CD8-positive, alpha-beta memory T cell (primary cell): ENCODE results near the gene NRDC. TPM values are rescaled to one million over a fixed set of nuclear protein-coding genes. Genes with fewer than 3 reads are reported as not detected.
"Not testable (repeated sequence)": the region's sequence is repeated elsewhere in the genome, so short reads cannot be mapped to it uniquely, and the experiment has no call there.

Source experiments
- CTCF ChIA-PET: fragments of 350-600 bp; sonication (Branson Sonifier 250); formaldehyde crosslinking; loops from one replicate; lab custom pipeline; 2021; ENCODE audit warnings: antibody characterized with exemption; lab: Charles Lee
- POLR2A ChIA-PET: fragments of 350-600 bp; sonication (Branson Sonifier 250); formaldehyde crosslinking; loops from one replicate; lab custom pipeline; 2021; ENCODE audit warnings: antibody characterized with exemption; lab: Charles Lee
- DNase-seq, 5 donors: peaks; one replicate each; pipeline versions ENCODE4 v3.0.0 to v3.0.0-alpha.2; 2020 to 2022; ENCODE audit warnings: mixed read lengths in 1 of 5
- H3K27ac ChIP-seq: one replicate; pipeline ENCODE4 v1.7.0; 2013; ENCODE audit warnings: low read depth, mild to moderate bottlenecking, low read length, moderate library complexity
- H3K27me3 ChIP-seq: 2 replicates; pipeline ENCODE4 v1.7.0; 2013; ENCODE audit warnings: low read length, mild to moderate bottlenecking; ENCODE audit not compliant: insufficient read depth, poor library complexity, severe bottlenecking
- H3K36me3 ChIP-seq: 2 replicates; pipeline ENCODE4 v1.7.0; 2013; ENCODE audit warnings: mild to moderate bottlenecking, low read length, moderate library complexity; ENCODE audit not compliant: insufficient read depth
- H3K4me1 ChIP-seq: 2 replicates; pipeline ENCODE4 v1.7.0; 2013; ENCODE audit warnings: mild to moderate bottlenecking, low read length, moderate library complexity; ENCODE audit not compliant: insufficient read depth
- H3K4me3 ChIP-seq: 2 replicates; pipeline ENCODE4 v1.7.0; 2013; ENCODE audit warnings: mild to moderate bottlenecking, low read length
- H3K9me3 ChIP-seq: 2 replicates; pipeline ENCODE4 v1.7.0; 2013; ENCODE audit warnings: mild to moderate bottlenecking, low read length
- H3K27ac Mint-ChIP-seq, 8 donors: one replicate each; pipeline ENCODE4 v1.8.0; 2020 to 2021; ENCODE audit warnings: mixed read lengths in 8 of 8, mild to moderate bottlenecking in 6 of 8, inconsistent platforms in 3 of 8, moderate library complexity in 3 of 8
- H3K27me3 Mint-ChIP-seq, 2 donors: one replicate each; pipeline ENCODE4 v1.8.0; 2020 to 2021; ENCODE audit warnings: mixed read lengths in 2 of 2, mild to moderate bottlenecking in 1 of 2, moderate library complexity in 1 of 2
- H3K36me3 Mint-ChIP-seq, 3 donors: one replicate each; pipeline ENCODE4 v1.8.0; 2020 to 2021; ENCODE audit warnings: mixed read lengths in 3 of 3, inconsistent platforms in 1 of 3, mild to moderate bottlenecking in 1 of 3
- H3K4me1 Mint-ChIP-seq, 3 donors: one replicate each; pipeline ENCODE4 v1.8.0; 2020 to 2021; ENCODE audit warnings: mixed read lengths in 3 of 3, inconsistent platforms in 1 of 3, mild to moderate bottlenecking in 1 of 3
- H3K4me3 Mint-ChIP-seq, 7 donors: one replicate each; pipeline ENCODE4 v1.8.0; 2020 to 2021; ENCODE audit warnings: mixed read lengths in 7 of 7, mild to moderate bottlenecking in 6 of 7, moderate library complexity in 4 of 7, inconsistent platforms in 2 of 7
- H3K9me3 Mint-ChIP-seq, 5 donors: one replicate each; pipeline ENCODE4 v1.8.0; 2020 to 2022; ENCODE audit warnings: mixed read lengths in 5 of 5, mild to moderate bottlenecking in 3 of 5, moderate library complexity in 2 of 5, inconsistent platforms in 1 of 5
- polyA plus RNA-seq: library from polyadenylated mRNA; unstranded; fragments of 300-500 nt; fragmentation: Illumina TruSeq; gene quantifications from one replicate; pipeline ENCODE4 v1.2.3, GENCODE V29; 2021
- total RNA-seq, 2 experiments: library from RNA; stranded (reverse); gene quantifications; one replicate each; pipeline ENCODE4 v1.2.3, GENCODE V29; 2021

The NRDC gene
- total and polyA plus RNA-seq, 3 experiments from 2014 or later: 83.0 to 139 (median 129) TPM

GRCh38 chr1:51877434-51878307 lies 856 bp downstream of the NRDC start:
- DNase-seq: peak in 1 of 5 donors; percentile 49
- Histone ChIP-seq H3K36me3 (no peaks in the 10 kb centered on the region), H3K27ac (peak overlapping the region; percentile 99), H3K4me1 (peaks cover 49% of the 10 kb centered on the region), H3K27me3 (peaks cover 2% of the 10 kb centered on the region), H3K9me3 (no peaks in the 10 kb centered on the region), H3K4me3 (peak overlapping the region; percentile 99)
- Mint-ChIP-seq H3K9me3 (no peaks in the 10 kb centered on the region), H3K27me3 (peaks cover 11 to 14% of the 10 kb centered on the region in 2 donors), H3K4me1 (peaks cover 0 to 25% (median 7%) of the 10 kb centered on the region in 3 donors), H3K27ac (peak overlapping the region in 1 of 8 donors; percentile 56), H3K4me3 (no peak overlapping the region), H3K36me3 (peaks cover 0 to 16% (median 0%) of the 10 kb centered on the region in 3 donors)
- POLR2A ChIA-PET: interaction anchor here (1.5 kb wide), 1 partner anchor 8 kb away, joined by 4 read pairs; no protein-coding TSS in a partner anchor
- CTCF ChIA-PET: no interaction called here

GRCh38 chr1:51875836-51876235 lies 2.7 kb downstream of the NRDC start:
- H3K4me3 Mint-ChIP-seq: peak overlapping the region in 6 of 7 donors; percentile 20 to 69 (median 56)
- CTCF ChIA-PET: interaction anchor here (1.2 kb wide), 1 partner anchor 21 kb away, joined by 4 read pairs; no protein-coding TSS in a partner anchor
- no peak for DNase-seq
- Histone ChIP-seq H3K27ac (peak overlapping the region; percentile 67), H3K4me1 (peaks cover 53% of the 10 kb centered on the region), H3K4me3 (no peak overlapping the region), H3K36me3 (no peaks in the 10 kb centered on the region), H3K9me3 (no peaks in the 10 kb centered on the region), H3K27me3 (no peaks in the 10 kb centered on the region)
- POLR2A ChIA-PET: interaction anchor here (0.6 kb wide), 1 partner anchor 1333 kb away, joined by 4 read pairs; no protein-coding TSS in a partner anchor
- H3K9me3 Mint-ChIP-seq: no peaks in the 10 kb centered on the region
- peaks cover 0 to 24% (median 2%) of the 10 kb centered on the region in 3 donors for H3K36me3 Mint-ChIP-seq
- peaks cover 15 to 39% (median 25%) of the 10 kb centered on the region in 3 donors for H3K4me1 Mint-ChIP-seq
- H3K27me3 Mint-ChIP-seq: peaks cover 5% of the 10 kb centered on the region in 2 donors
- peak overlapping the region in 4 of 8 donors; percentile 25 to 57 (median 40) for H3K27ac Mint-ChIP-seq

- H3K36me3 ChIP-seq: no peaks in the 10 kb centered on the region
- peaks cover under 1% of the 10 kb centered on the region in 2 donors for H3K27me3 Mint-ChIP-seq
- no peaks in the 10 kb centered on the region for H3K27me3 ChIP-seq
- H3K9me3 ChIP-seq: no peaks in the 10 kb centered on the region
- H3K36me3 Mint-ChIP-seq: peaks cover 0 to 24% (median 2%) of the 10 kb centered on the region in 3 donors
- CTCF ChIA-PET: interaction anchor here (1.2 kb wide), 1 partner anchor 21 kb away, joined by 4 read pairs; no protein-coding TSS in a partner anchor
- peak overlapping the region in 5 of 8 donors; percentile 1 to 57 (median 35) for H3K27ac Mint-ChIP-seq
- no peak overlapping the region for H3K4me3 ChIP-seq
- DNase-seq: no peak
- no peaks in the 10 kb centered on the region for H3K9me3 Mint-ChIP-seq
- peaks cover 20 to 43% (median 30%) of the 10 kb centered on the region in 3 donors for H3K4me1 Mint-ChIP-seq
- H3K27ac ChIP-seq: peak overlapping the region; percentile 67
- H3K4me1 ChIP-seq: peaks cover 53% of the 10 kb centered on the region
- peak overlapping the region; percentile 4 to 69 (median 62) for H3K4me3 Mint-ChIP-seq
- POLR2A ChIA-PET: interaction anchor here (0.6 kb wide), 1 partner anchor 1332 kb away, joined by 4 read pairs; no protein-coding TSS in a partner anchor
Measured at GRCh38 chr1:51875291-51875772, 3.2 kb downstream of the NRDC start.

GRCh38 chr1:51873270-51873669 lies 5.3 kb downstream of the NRDC start:
- H3K27me3 ChIP-seq, POLR2A ChIA-PET, H3K4me3 Mint-ChIP-seq, H3K9me3 Mint-ChIP-seq, H3K27me3 Mint-ChIP-seq, DNase-seq, H3K4me3 ChIP-seq, H3K27ac ChIP-seq, CTCF ChIA-PET, H3K36me3 ChIP-seq, H3K9me3 ChIP-seq: not testable (repeated sequence)
- H3K4me1 ChIP-seq: peaks cover 46% of the 10 kb centered on the region
- peak overlapping the region in 3 of 8 donors; percentile 11 to 48 (median 26) for H3K27ac Mint-ChIP-seq
- peaks cover 37 to 52% (median 49%) of the 10 kb centered on the region in 3 donors for H3K4me1 Mint-ChIP-seq
- peaks cover 0 to 24% (median 4%) of the 10 kb centered on the region in 3 donors for H3K36me3 Mint-ChIP-seq

GRCh38 chr1:51871351-51871975 lies 7.1 kb downstream of the NRDC start:
- no peaks in the 10 kb centered on the region for H3K36me3 ChIP-seq
- H3K27me3 ChIP-seq: no peaks in the 10 kb centered on the region
- no peaks in the 10 kb centered on the region for H3K9me3 Mint-ChIP-seq
- POLR2A ChIA-PET: no interaction called here
- peak overlapping the region in 1 of 7 donors; percentile 46 for H3K4me3 Mint-ChIP-seq
- H3K27ac Mint-ChIP-seq: peak overlapping the region in 7 of 8 donors; percentile 13 to 88 (median 64)
- peaks cover 55 to 69% (median 67%) of the 10 kb centered on the region in 3 donors for H3K4me1 Mint-ChIP-seq
- peaks cover 39% of the 10 kb centered on the region for H3K4me1 ChIP-seq
- H3K27ac ChIP-seq: no peak overlapping the region
- no peaks in the 10 kb centered on the region for H3K9me3 ChIP-seq
- DNase-seq: no peak
- CTCF ChIA-PET: interaction anchor here (1.2 kb wide), 1 partner anchor 25 kb away, joined by 3 read pairs; no protein-coding TSS in a partner anchor
- H3K27me3 Mint-ChIP-seq: no peaks in the 10 kb centered on the region
- H3K36me3 Mint-ChIP-seq: peaks cover 0 to 29% (median 7%) of the 10 kb centered on the region in 3 donors
- H3K4me3 ChIP-seq: no peak overlapping the region

- no peak overlapping the region for H3K27ac ChIP-seq
- no peaks in the 10 kb centered on the region for H3K36me3 ChIP-seq
- Mint-ChIP-seq H3K4me3 (no peak overlapping the region), H3K9me3 (no peaks in the 10 kb centered on the region), H3K36me3 (peaks cover 0 to 31% (median 7%) of the 10 kb centered on the region in 3 donors), H3K4me1 (peaks cover 60 to 72% (median 68%) of the 10 kb centered on the region in 3 donors), H3K27me3 (no peaks in the 10 kb centered on the region), H3K27ac (peak overlapping the region in 3 of 8 donors; percentile 69 to 92 (median 70))
- H3K4me3 ChIP-seq: no peak overlapping the region
- ChIA-PET CTCF (interaction anchor here (1.2 kb wide), 1 partner anchor 26 kb away, joined by 3 read pairs; no protein-coding TSS in a partner anchor), POLR2A (no interaction called here)
- H3K4me1 ChIP-seq: peaks cover 32% of the 10 kb centered on the region
- DNase-seq: no peak
- no peaks in the 10 kb centered on the region for H3K9me3 ChIP-seq
- H3K27me3 ChIP-seq: no peaks in the 10 kb centered on the region
Measured at GRCh38 chr1:51870603-51871350, 7.8 kb downstream of the NRDC start.
